Type B pancreatic cell (in vitro differentiated cells): ENCODE measurements around the gene NUP98. TPM values are rescaled to one million over a fixed set of nuclear protein-coding genes. Genes with fewer than 3 reads are reported as not detected.

Experiments
- DNase-seq: peaks from one replicate; pipeline ENCODE4 v3.0.0; 2021; ENCODE audit warnings: mixed read lengths; ENCODE audit not compliant: unreplicated experiment; ENCODE audit errors: extremely low spot score
- H3K27ac Mint-ChIP-seq: 2 replicates; pipeline ENCODE4 v1.8.0; 2021; ENCODE audit warnings: mild to moderate bottlenecking, mixed read lengths
- H3K27me3 Mint-ChIP-seq: 2 replicates; pipeline ENCODE4 v1.8.0; 2021; ENCODE audit warnings: mixed read lengths
- H3K36me3 Mint-ChIP-seq: 2 replicates; pipeline ENCODE4 v1.8.0; 2021; ENCODE audit warnings: mixed read lengths
- H3K4me1 Mint-ChIP-seq: one replicate; pipeline ENCODE4 v1.8.0; 2021; ENCODE audit warnings: mixed read lengths; ENCODE audit not compliant: unreplicated experiment
- H3K4me3 Mint-ChIP-seq: 2 replicates; pipeline ENCODE4 v1.8.0; 2021; ENCODE audit warnings: mild to moderate bottlenecking, mixed read lengths
- H3K9me3 Mint-ChIP-seq: 2 replicates; pipeline ENCODE4 v1.8.0; 2021; ENCODE audit warnings: mixed read lengths
- CTCF ChIP-seq: fragments of 200-600 bp; sonication (generic); conservative IDR thresholded peaks from 2 replicates; pipeline ENCODE4 v1.5.0; 2021; ENCODE audit warnings: antibody characterized with exemption, mild to moderate bottlenecking
- total RNA-seq: library from RNA; stranded (reverse); gene quantifications from 2 replicates; pipeline ENCODE4 v1.2.1, GENCODE V29; 2021; ENCODE audit warnings: low replicate concordance

The NUP98 gene
- total RNA-seq, 1 donor from 2014 or later = 74.6 TPM

DNA sequence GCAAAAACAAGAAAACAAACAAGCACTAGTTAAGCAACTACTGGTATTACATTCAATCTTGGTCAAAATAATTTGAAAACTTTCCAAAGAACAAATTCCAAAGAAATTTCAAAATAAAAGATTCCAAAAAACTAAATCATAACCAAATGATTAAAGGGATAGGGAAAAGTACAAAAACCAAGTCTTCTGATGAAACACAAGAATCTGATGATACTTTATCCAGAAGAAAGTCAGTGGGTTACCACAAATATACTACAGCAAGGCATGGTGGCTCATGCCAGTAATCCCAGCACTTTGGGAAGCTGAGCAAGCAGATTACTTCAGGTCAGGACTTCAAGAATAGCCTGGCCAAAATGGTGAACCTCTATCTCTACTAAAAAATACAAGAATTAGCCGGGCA is 59.1 kb downstream of the NUP98 start:
- Mint-ChIP-seq H3K27ac (no peak overlapping the region), H3K9me3 (no peaks in the 10 kb centered on the region), H3K36me3 (peaks cover 32% of the 10 kb centered on the region)

GRCh38 chr11:3737386-3737933 is 59.9 kb downstream of the NUP98 start:
- peaks cover 32% of the 10 kb centered on the region for H3K36me3 Mint-ChIP-seq
- H3K27ac Mint-ChIP-seq = no peak overlapping the region
- TF ChIP-seq CTCF = no peak

More for the DNA sequence above, 59.1 kb downstream of the NUP98 start:
- TF ChIP-seq CTCF = no peak
- H3K4me1 Mint-ChIP-seq = no peaks in the 10 kb centered on the region
- no peaks in the 10 kb centered on the region for H3K27me3 Mint-ChIP-seq
- no peak overlapping the region for H3K4me3 Mint-ChIP-seq
- no peak for DNase-seq

GRCh38 chr11:3736816-3737215 is 60.5 kb downstream of the NUP98 start:
- no peak for DNase-seq
- no peaks in the 10 kb centered on the region for H3K4me1 Mint-ChIP-seq
- H3K4me3 Mint-ChIP-seq = no peak overlapping the region
- no peaks in the 10 kb centered on the region for H3K27me3 Mint-ChIP-seq
- H3K9me3 Mint-ChIP-seq = no peaks in the 10 kb centered on the region
- H3K27ac Mint-ChIP-seq = no peak overlapping the region
- H3K36me3 Mint-ChIP-seq = peaks cover 32% of the 10 kb centered on the region
- TF ChIP-seq CTCF = no peak

More at GRCh38 chr11:3737386-3737933, 59.9 kb downstream of the NUP98 start:
- no peak for DNase-seq
- H3K4me3 Mint-ChIP-seq = no peak overlapping the region
- H3K4me1 Mint-ChIP-seq = no peaks in the 10 kb centered on the region
- H3K27me3 Mint-ChIP-seq = no peaks in the 10 kb centered on the region
- H3K9me3 Mint-ChIP-seq = no peaks in the 10 kb centered on the region

GRCh38 chr11:3735827-3736226 is 61.5 kb downstream of the NUP98 start:
- no peaks in the 10 kb centered on the region for H3K4me1 Mint-ChIP-seq
- no peaks in the 10 kb centered on the region for H3K27me3 Mint-ChIP-seq
- no peak for DNase-seq
- H3K36me3 Mint-ChIP-seq = peaks cover 31% of the 10 kb centered on the region
- H3K9me3 Mint-ChIP-seq = no peaks in the 10 kb centered on the region
- no peak overlapping the region for H3K27ac Mint-ChIP-seq
- no peak for TF ChIP-seq CTCF
- no peak overlapping the region for H3K4me3 Mint-ChIP-seq

DNA sequence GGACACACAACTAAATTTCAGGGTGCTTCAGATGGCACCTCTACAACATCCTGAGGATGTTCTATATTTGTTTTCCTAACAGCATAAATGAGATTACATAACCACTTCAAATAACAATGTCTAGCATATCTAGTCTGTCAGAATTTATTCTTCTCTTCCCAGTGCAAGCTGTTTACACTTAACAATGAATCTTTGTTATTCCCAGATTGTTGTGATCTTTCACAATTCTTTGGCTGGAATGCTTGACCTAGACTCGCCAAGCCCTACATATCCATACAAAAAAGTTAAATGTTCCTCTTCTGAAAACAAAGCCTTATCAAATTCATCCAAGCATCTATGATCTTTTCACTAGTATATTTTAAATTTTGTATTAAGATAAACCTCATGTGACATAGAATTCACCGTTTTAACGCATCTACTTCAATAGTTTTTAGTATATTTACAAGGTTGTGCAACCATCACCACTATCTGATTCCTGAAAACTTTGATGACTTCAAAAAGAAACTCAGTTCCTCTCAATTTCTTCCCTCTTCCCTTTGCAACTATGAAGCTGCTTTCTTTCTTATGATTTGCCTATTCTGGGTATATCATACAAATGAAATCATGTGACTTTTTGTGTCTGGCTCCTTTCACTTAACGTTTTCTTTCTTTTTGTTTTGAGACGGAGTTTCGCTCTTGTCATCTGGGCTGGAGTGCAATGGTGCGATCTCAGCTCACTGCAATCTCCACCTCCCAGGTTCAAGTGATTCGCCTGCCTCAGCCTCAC is 64.5 kb downstream of the NUP98 start:
- Mint-ChIP-seq H3K36me3 (peaks cover 36% of the 10 kb centered on the region), H3K9me3 (no peaks in the 10 kb centered on the region), H3K27ac (no peak overlapping the region), H3K4me3 (no peak overlapping the region), H3K4me1 (no peaks in the 10 kb centered on the region), H3K27me3 (no peaks in the 10 kb centered on the region)
- TF ChIP-seq CTCF = no peak
- DNase-seq = no peak
